Activated CD4-positive, alpha-beta memory T cell treated with anti-CD3 and anti-CD28 coated beads for 36 hours (primary cell): ENCODE results near the gene RFX7. TPM values are rescaled to one million over a fixed set of nuclear protein-coding genes. Genes with fewer than 3 reads are reported as not detected.
"Not testable (repeated sequence)": the region's sequence is repeated elsewhere in the genome, so short reads cannot be mapped to it uniquely, and the experiment has no call there.

ENCODE experiments used
- CTCF ChIA-PET: fragments of 350-600 bp; sonication (Branson Sonifier 250); formaldehyde crosslinking; loops from one replicate; lab custom pipeline; 2021; ENCODE audit warnings: antibody characterized with exemption, inconsistent platforms; lab: Charles Lee
- POLR2A ChIA-PET: fragments of 350-600 bp; sonication (Branson Sonifier 250); formaldehyde crosslinking; loops from one replicate; lab custom pipeline; 2021; ENCODE audit warnings: antibody characterized with exemption; lab: Charles Lee
- DNase-seq: peaks from one replicate; pipeline ENCODE4 v3.0.0-alpha.2; 2020
- H3K27ac Mint-ChIP-seq: one replicate; pipeline ENCODE4 v1.8.0; 2021; ENCODE audit warnings: mixed read lengths
- H3K27me3 Mint-ChIP-seq: one replicate; pipeline ENCODE4 v1.8.0; 2021; ENCODE audit warnings: mixed read lengths
- H3K36me3 Mint-ChIP-seq: one replicate; pipeline ENCODE4 v1.8.0; 2021; ENCODE audit warnings: mixed read lengths
- H3K4me1 Mint-ChIP-seq: one replicate; pipeline ENCODE4 v1.8.0; 2021; ENCODE audit warnings: low read depth, mixed read lengths
- H3K4me3 Mint-ChIP-seq: one replicate; pipeline ENCODE4 v1.8.0; 2021; ENCODE audit warnings: mild to moderate bottlenecking, mixed read lengths
- H3K9me3 Mint-ChIP-seq: one replicate; pipeline ENCODE4 v1.8.0; 2021; ENCODE audit warnings: mixed read lengths
- intact Hi-C: fragments of 100-400 bp; cut with micrococcal nuclease; formaldehyde crosslinking; loops from one replicate; pipeline ENCODE4 v1.15.1; 2023
- total RNA-seq, 2 experiments: library from RNA; stranded (reverse); gene quantifications; one replicate each; pipeline ENCODE4 v1.2.3, GENCODE V29; 2021

Gene RFX7
- total RNA-seq = 10 to 100 TPM; 20.5 to 22.1 TPM

- CTCF ChIA-PET = interaction anchor here (2.3 kb wide), 1 partner anchor 43 kb away, joined by 6 read pairs; no protein-coding TSS in a partner anchor
- Mint-ChIP-seq H3K27me3 (no peaks in the 10 kb centered on the region), H3K9me3 (no peaks in the 10 kb centered on the region), H3K4me3 (peak within 1 kb of the TSS; percentile 91), H3K27ac (peak within 1 kb of the TSS; percentile 93), H3K36me3 (peaks cover 6% of the 10 kb centered on the region), H3K4me1 (peaks cover 31% of the 10 kb centered on the region)
- POLR2A ChIA-PET = no interaction called here
- intact Hi-C loops = loop anchor here (1.0 to 10.0 kb wide), 6 partner anchors 35 to 1341 kb away; partner anchors contain the start of genes NEDD4 and ZNF280D
- DNase-seq = peak; percentile 82
These were observed at the start of gene RFX7 for GRCh38 chr15:56243163-56244037. Gene RFX7 (minus strand): TSS chr15:56243879. CDS start chr15:56243285, 594 bp downstream.

- POLR2A ChIA-PET = no interaction called here
- no peaks in the 10 kb centered on the region for H3K27me3 Mint-ChIP-seq
- no peaks in the 10 kb centered on the region for H3K4me1 Mint-ChIP-seq
- intact Hi-C loops = no loop called here
- no peak overlapping the region for H3K27ac Mint-ChIP-seq
- peaks cover 23% of the 10 kb centered on the region for H3K9me3 Mint-ChIP-seq
- DNase-seq = no peak
- H3K4me3 Mint-ChIP-seq = no peak overlapping the region
- H3K36me3 Mint-ChIP-seq = no peaks in the 10 kb centered on the region
- CTCF ChIA-PET = interaction anchor here (0.6 kb wide), 1 partner anchor 71 kb away, joined by 3 read pairs; no protein-coding TSS in a partner anchor
These were observed 49.1 kb upstream of the RFX7 start for GRCh38 chr15:56292546-56293316.

GRCh38 chr15:56291741-56292140 is 48.1 kb upstream of the RFX7 start:
- Mint-ChIP-seq H3K27ac (no peak overlapping the region), H3K9me3 (peaks cover 23% of the 10 kb centered on the region), H3K27me3 (no peaks in the 10 kb centered on the region), H3K4me1 (no peaks in the 10 kb centered on the region), H3K36me3 (no peaks in the 10 kb centered on the region), H3K4me3 (no peak overlapping the region)
- no peak for DNase-seq
- ChIA-PET POLR2A (no interaction called here), CTCF (no interaction called here)
- intact Hi-C loops = no loop called here

- DNase-seq = no peak
- CTCF ChIA-PET = interaction anchor here (1.0 kb wide), 1 partner anchor 10 kb away, joined by 3 read pairs; no protein-coding TSS in a partner anchor
- Mint-ChIP-seq H3K4me3 (no peak overlapping the region), H3K27ac (no peak overlapping the region), H3K27me3 (no peaks in the 10 kb centered on the region), H3K36me3 (no peaks in the 10 kb centered on the region), H3K9me3 (peaks cover 23% of the 10 kb centered on the region), H3K4me1 (no peaks in the 10 kb centered on the region)
- POLR2A ChIA-PET = no interaction called here
- intact Hi-C loops = no loop called here
These were observed 42.5 kb upstream of the RFX7 start for GRCh38 chr15:56286213-56286612.

- ChIA-PET CTCF (no interaction called here), POLR2A (no interaction called here)
- no peak overlapping the region for H3K27ac Mint-ChIP-seq
- H3K36me3 Mint-ChIP-seq = peaks cover 2% of the 10 kb centered on the region
- peaks cover 3% of the 10 kb centered on the region for H3K27me3 Mint-ChIP-seq
- intact Hi-C loops = no loop called here
- H3K4me3 Mint-ChIP-seq = no peak overlapping the region
- H3K4me1 Mint-ChIP-seq = no peaks in the 10 kb centered on the region
- H3K9me3 Mint-ChIP-seq = peaks cover 8% of the 10 kb centered on the region
- DNase-seq = no peak
These were observed 37.5 kb upstream of the RFX7 start for GRCh38 chr15:56281145-56281544.

GRCh38 chr15:56273724-56274123 is 30.0 kb upstream of the RFX7 start:
- intact Hi-C loops = no loop called here
- H3K36me3 Mint-ChIP-seq = peaks cover 8% of the 10 kb centered on the region
- CTCF ChIA-PET = no interaction called here
- no peak overlapping the region for H3K27ac Mint-ChIP-seq
- H3K4me1 Mint-ChIP-seq = no peaks in the 10 kb centered on the region
- H3K9me3 Mint-ChIP-seq = peaks cover 19% of the 10 kb centered on the region
- H3K4me3 Mint-ChIP-seq = no peak overlapping the region
- DNase-seq = no peak
- peaks cover 10% of the 10 kb centered on the region for H3K27me3 Mint-ChIP-seq
- POLR2A ChIA-PET = no interaction called here

GRCh38 chr15:56272454-56272853 is 28.8 kb upstream of the RFX7 start:
- CTCF ChIA-PET = no interaction called here

GRCh38 chr15:56266465-56266864 is 22.8 kb upstream of the RFX7 start:
- H3K27me3 Mint-ChIP-seq, POLR2A ChIA-PET, H3K4me1 Mint-ChIP-seq, CTCF ChIA-PET, DNase-seq, H3K9me3 Mint-ChIP-seq, H3K36me3 Mint-ChIP-seq, H3K4me3 Mint-ChIP-seq, intact Hi-C loops, H3K27ac Mint-ChIP-seq: not testable (repeated sequence)

More at GRCh38 chr15:56272454-56272853, 28.8 kb upstream of the RFX7 start:
- Mint-ChIP-seq H3K4me1 (no peaks in the 10 kb centered on the region), H3K27ac (no peak overlapping the region), H3K36me3 (peaks cover 10% of the 10 kb centered on the region), H3K27me3 (peaks cover 8% of the 10 kb centered on the region), H3K4me3 (no peak overlapping the region), H3K9me3 (peaks cover 16% of the 10 kb centered on the region)
- no peak for DNase-seq
- POLR2A ChIA-PET = no interaction called here
- intact Hi-C loops = no loop called here

GRCh38 chr15:56261854-56262509 is 18.3 kb upstream of the RFX7 start:
- intact Hi-C loops = no loop called here
- DNase-seq = no peak
- H3K4me1 Mint-ChIP-seq = no peaks in the 10 kb centered on the region
- no peaks in the 10 kb centered on the region for H3K36me3 Mint-ChIP-seq
- ChIA-PET CTCF (no interaction called here), POLR2A (no interaction called here)
- no peaks in the 10 kb centered on the region for H3K27me3 Mint-ChIP-seq
- H3K4me3 Mint-ChIP-seq = no peak overlapping the region
- H3K9me3 Mint-ChIP-seq = peaks cover 7% of the 10 kb centered on the region
- H3K27ac Mint-ChIP-seq = no peak overlapping the region

- H3K36me3 Mint-ChIP-seq, POLR2A ChIA-PET, H3K4me3 Mint-ChIP-seq, CTCF ChIA-PET, H3K27ac Mint-ChIP-seq, H3K9me3 Mint-ChIP-seq, H3K27me3 Mint-ChIP-seq, H3K4me1 Mint-ChIP-seq, DNase-seq, intact Hi-C loops: not testable (repeated sequence)
These were observed 13.6 kb upstream of the RFX7 start for GRCh38 chr15:56257306-56257705.

- ChIA-PET POLR2A (no interaction called here), CTCF (no interaction called here)
- no peak overlapping the region for H3K27ac Mint-ChIP-seq
- peaks cover 7% of the 10 kb centered on the region for H3K9me3 Mint-ChIP-seq
- no peaks in the 10 kb centered on the region for H3K36me3 Mint-ChIP-seq
- H3K27me3 Mint-ChIP-seq = peaks cover 11% of the 10 kb centered on the region
- intact Hi-C loops = no loop called here
- no peak overlapping the region for H3K4me3 Mint-ChIP-seq
- H3K4me1 Mint-ChIP-seq = no peaks in the 10 kb centered on the region
- no peak for DNase-seq
These were observed 10.6 kb upstream of the RFX7 start for GRCh38 chr15:56254265-56254664.

- ChIA-PET CTCF (interaction anchor here (0.6 to 1.3 kb wide), 2 partner anchors 177 to 727 kb away, joined by 4 to 6 read pairs; no protein-coding TSS in a partner anchor), POLR2A (interaction anchor here (0.6 kb wide), 1 partner anchor 844 kb away, joined by 3 read pairs; the partner anchor contains the start of genes CCPG1 and PIERCE2)
- H3K4me1 Mint-ChIP-seq = no peaks in the 10 kb centered on the region
- DNase-seq = no peak
- no peak overlapping the region for H3K27ac Mint-ChIP-seq
- H3K27me3 Mint-ChIP-seq = peaks cover 11% of the 10 kb centered on the region
- H3K9me3 Mint-ChIP-seq = no peaks in the 10 kb centered on the region
- intact Hi-C loops = no loop called here
- H3K4me3 Mint-ChIP-seq = no peak overlapping the region
- H3K36me3 Mint-ChIP-seq = no peaks in the 10 kb centered on the region
These were observed 8.7 kb upstream of the RFX7 start for GRCh38 chr15:56252386-56252785.
